ENCODE measurements around the gene RIC1. TPM values are rescaled to one million over a fixed set of nuclear protein-coding genes. Genes with fewer than 3 reads are reported as not detected.

RIC1 gene
- total and polyA plus RNA-seq, 2 of the 13 experiments (the other 11 are each of a cell fraction or from before 2014, with no cell fraction given) = 18.2 to 19.0 TPM

DNA sequence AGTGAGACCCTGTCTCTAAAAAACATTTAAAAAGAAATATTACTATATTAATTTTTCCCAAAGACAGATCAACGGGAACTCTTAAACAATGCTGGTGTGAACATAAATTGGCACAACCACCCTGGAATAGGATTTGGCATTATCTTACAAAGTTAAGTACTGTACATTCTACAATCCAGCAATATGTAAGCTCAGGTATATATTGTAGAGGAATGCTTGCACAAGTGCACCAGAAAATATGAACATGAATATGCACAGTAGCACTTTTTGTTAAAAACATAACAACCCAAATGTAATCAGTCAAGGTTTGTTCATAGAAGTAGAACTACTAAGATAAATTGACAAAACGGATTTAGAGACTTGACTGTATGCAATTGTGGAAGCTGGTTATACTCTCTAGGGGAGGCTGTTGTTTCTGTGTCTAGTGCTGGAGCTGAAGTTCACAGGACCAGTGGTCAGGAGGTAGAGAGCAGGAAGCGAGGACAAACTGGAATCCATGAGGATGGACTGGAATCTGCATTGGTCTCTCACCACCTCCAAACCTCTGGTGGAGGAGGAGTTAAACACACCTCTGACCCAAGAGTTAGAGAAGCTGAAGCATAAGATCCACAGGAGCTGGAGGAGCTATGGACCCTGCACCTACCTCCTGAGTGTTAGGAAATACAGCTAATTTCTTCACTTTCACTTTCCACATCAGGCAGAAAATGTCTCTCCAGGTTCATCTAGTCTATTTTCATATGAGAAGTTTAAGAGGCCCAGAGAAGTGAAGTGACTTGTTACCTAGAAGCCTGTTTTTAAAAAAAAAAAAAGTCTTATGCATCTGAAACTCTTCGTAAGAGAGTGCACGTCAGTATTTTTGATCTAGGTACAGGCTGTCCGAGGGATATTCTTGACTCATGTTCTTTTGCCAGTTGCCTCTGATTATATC, 20.3 kb upstream of the RIC1 start (continued):
- TF ChIP-seq, protein P1, sequence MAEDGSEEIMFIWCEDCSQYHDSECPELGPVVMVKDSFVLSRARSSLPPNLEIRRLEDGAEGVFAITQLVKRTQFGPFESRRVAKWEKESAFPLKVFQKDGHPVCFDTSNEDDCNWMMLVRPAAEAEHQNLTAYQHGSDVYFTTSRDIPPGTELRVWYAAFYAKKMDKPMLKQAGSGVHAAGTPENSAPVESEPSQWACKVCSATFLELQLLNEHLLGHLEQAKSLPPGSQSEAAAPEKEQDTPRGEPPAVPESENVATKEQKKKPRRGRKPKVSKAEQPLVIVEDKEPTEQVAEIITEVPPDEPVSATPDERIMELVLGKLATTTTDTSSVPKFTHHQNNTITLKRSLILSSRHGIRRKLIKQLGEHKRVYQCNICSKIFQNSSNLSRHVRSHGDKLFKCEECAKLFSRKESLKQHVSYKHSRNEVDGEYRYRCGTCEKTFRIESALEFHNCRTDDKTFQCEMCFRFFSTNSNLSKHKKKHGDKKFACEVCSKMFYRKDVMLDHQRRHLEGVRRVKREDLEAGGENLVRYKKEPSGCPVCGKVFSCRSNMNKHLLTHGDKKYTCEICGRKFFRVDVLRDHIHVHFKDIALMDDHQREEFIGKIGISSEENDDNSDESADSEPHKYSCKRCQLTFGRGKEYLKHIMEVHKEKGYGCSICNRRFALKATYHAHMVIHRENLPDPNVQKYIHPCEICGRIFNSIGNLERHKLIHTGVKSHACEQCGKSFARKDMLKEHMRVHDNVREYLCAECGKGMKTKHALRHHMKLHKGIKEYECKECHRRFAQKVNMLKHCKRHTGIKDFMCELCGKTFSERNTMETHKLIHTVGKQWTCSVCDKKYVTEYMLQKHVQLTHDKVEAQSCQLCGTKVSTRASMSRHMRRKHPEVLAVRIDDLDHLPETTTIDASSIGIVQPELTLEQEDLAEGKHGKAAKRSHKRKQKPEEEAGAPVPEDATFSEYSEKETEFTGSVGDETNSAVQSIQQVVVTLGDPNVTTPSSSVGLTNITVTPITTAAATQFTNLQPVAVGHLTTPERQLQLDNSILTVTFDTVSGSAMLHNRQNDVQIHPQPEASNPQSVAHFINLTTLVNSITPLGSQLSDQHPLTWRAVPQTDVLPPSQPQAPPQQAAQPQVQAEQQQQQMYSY (CRISPR knock-in tag; IDR thresholded peaks at IDR 0.05) = peak; percentile 70
- TF ChIP-seq, protein P2, sequence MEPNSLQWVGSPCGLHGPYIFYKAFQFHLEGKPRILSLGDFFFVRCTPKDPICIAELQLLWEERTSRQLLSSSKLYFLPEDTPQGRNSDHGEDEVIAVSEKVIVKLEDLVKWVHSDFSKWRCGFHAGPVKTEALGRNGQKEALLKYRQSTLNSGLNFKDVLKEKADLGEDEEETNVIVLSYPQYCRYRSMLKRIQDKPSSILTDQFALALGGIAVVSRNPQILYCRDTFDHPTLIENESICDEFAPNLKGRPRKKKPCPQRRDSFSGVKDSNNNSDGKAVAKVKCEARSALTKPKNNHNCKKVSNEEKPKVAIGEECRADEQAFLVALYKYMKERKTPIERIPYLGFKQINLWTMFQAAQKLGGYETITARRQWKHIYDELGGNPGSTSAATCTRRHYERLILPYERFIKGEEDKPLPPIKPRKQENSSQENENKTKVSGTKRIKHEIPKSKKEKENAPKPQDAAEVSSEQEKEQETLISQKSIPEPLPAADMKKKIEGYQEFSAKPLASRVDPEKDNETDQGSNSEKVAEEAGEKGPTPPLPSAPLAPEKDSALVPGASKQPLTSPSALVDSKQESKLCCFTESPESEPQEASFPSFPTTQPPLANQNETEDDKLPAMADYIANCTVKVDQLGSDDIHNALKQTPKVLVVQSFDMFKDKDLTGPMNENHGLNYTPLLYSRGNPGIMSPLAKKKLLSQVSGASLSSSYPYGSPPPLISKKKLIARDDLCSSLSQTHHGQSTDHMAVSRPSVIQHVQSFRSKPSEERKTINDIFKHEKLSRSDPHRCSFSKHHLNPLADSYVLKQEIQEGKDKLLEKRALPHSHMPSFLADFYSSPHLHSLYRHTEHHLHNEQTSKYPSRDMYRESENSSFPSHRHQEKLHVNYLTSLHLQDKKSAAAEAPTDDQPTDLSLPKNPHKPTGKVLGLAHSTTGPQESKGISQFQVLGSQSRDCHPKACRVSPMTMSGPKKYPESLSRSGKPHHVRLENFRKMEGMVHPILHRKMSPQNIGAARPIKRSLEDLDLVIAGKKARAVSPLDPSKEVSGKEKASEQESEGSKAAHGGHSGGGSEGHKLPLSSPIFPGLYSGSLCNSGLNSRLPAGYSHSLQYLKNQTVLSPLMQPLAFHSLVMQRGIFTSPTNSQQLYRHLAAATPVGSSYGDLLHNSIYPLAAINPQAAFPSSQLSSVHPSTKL (CRISPR knock-in tag; IDR thresholded peaks at IDR 0.05) = peak; percentile 45; the same call in 1 of the 2 replicates
- TF ChIP-seq, protein P3, sequence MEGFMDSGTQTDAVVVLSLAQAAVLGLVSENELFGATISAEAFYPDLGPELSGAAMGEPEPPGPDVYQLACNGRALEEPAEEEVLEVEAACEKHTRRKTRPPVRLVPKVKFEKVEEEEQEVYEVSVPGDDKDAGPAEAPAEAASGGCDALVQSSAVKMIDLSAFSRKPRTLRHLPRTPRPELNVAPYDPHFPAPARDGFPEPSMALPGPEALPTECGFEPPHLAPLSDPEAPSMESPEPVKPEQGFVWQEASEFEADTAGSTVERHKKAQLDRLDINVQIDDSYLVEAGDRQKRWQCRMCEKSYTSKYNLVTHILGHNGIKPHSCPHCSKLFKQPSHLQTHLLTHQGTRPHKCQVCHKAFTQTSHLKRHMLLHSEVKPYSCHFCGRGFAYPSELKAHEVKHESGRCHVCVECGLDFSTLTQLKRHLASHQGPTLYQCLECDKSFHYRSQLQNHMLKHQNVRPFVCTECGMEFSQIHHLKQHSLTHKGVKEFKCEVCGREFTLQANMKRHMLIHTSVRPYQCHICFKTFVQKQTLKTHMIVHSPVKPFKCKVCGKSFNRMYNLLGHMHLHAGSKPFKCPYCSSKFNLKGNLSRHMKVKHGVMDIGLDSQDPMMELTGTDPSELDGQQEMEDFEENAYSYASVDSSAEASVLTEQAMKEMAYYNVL (CRISPR knock-in tag; IDR thresholded peaks at IDR 0.05; ENCODE audit: borderline replicate concordance) = no peak
- TF ChIP-seq, protein P4, sequence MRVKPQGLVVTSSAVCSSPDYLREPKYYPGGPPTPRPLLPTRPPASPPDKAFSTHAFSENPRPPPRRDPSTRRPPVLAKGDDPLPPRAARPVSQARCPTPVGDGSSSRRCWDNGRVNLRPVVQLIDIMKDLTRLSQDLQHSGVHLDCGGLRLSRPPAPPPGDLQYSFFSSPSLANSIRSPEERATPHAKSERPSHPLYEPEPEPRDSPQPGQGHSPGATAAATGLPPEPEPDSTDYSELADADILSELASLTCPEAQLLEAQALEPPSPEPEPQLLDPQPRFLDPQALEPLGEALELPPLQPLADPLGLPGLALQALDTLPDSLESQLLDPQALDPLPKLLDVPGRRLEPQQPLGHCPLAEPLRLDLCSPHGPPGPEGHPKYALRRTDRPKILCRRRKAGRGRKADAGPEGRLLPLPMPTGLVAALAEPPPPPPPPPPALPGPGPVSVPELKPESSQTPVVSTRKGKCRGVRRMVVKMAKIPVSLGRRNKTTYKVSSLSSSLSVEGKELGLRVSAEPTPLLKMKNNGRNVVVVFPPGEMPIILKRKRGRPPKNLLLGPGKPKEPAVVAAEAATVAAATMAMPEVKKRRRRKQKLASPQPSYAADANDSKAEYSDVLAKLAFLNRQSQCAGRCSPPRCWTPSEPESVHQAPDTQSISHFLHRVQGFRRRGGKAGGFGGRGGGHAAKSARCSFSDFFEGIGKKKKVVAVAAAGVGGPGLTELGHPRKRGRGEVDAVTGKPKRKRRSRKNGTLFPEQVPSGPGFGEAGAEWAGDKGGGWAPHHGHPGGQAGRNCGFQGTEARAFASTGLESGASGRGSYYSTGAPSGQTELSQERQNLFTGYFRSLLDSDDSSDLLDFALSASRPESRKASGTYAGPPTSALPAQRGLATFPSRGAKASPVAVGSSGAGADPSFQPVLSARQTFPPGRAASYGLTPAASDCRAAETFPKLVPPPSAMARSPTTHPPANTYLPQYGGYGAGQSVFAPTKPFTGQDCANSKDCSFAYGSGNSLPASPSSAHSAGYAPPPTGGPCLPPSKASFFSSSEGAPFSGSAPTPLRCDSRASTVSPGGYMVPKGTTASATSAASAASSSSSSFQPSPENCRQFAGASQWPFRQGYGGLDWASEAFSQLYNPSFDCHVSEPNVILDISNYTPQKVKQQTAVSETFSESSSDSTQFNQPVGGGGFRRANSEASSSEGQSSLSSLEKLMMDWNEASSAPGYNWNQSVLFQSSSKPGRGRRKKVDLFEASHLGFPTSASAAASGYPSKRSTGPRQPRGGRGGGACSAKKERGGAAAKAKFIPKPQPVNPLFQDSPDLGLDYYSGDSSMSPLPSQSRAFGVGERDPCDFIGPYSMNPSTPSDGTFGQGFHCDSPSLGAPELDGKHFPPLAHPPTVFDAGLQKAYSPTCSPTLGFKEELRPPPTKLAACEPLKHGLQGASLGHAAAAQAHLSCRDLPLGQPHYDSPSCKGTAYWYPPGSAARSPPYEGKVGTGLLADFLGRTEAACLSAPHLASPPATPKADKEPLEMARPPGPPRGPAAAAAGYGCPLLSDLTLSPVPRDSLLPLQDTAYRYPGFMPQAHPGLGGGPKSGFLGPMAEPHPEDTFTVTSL (CRISPR knock-in tag; IDR thresholded peaks at IDR 0.05; ENCODE audit: borderline replicate concordance) = 0 out of 2 replicates have a peak, but pooled peaks have one; percentile 30
- TF ChIP-seq ZNF260 (CRISPR knock-in tag; IDR thresholded peaks at IDR 0.05; ENCODE audit: borderline replicate concordance, low read depth) (no peak), TBX3 (IDR thresholded peaks at IDR 0.05; ENCODE audit: borderline replicate concordance) (no peak), RCOR2 (CRISPR knock-in tag; IDR thresholded peaks at IDR 0.05) (0 out of 2 replicates have a peak, but pooled peaks have one; percentile 22), HNF4A (CRISPR knock-in tag; IDR thresholded peaks at IDR 0.05) (peak; percentile 55), MIER3 (CRISPR knock-in tag; IDR thresholded peaks at IDR 0.05; ENCODE audit: borderline replicate concordance) (peak; percentile 56; the same call in 1 of the 2 replicates), ZMYM3 (CRISPR knock-in tag; IDR thresholded peaks at IDR 0.05) (peak; percentile 51; the same call in 1 of the 2 replicates), ZNF644 (CRISPR knock-in tag; IDR thresholded peaks at IDR 0.05; ENCODE audit: low read depth) (0 out of 2 replicates have a peak, but pooled peaks have one; percentile 23)
